GM21723 (cell line): ENCODE results near the gene ANXA11.
"Not testable (repeated sequence)": the region's sequence is repeated elsewhere in the genome, so short reads cannot be mapped to it uniquely, and the experiment has no call there.

Experiments used
- ATAC-seq: cut with Tn5 transposase; IDR thresholded peaks from one replicate; pipeline ENCODE4 v1.9.1; 2021; ENCODE audit warnings: mild to moderate bottlenecking, moderate library complexity; ENCODE audit not compliant: unreplicated experiment

The ANXA11 gene

DNA sequence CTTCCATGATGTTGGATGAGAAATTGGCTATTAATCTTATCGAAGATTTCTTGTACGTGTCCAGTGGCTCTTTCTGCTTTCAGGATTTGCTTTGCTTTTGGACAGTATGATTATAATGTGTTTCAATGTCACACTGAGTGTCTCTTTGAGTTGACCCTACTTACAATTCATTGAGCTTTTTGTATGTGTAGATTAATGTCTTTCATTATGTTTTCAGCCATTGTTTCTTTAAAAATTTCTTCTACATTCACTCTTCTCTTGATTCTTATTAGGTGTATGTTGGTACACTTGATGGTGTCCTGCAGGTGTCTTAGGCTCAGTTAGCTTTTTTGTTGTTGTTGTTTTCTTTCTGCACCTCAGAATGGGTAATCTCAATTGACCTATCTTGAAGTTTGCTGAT is 56.2 kb downstream of the ANXA11 start:
- no peak for ATAC-seq

GRCh38 chr10:80148166-80148805 is 57.1 kb downstream of the ANXA11 start:
- ATAC-seq = no peak

GRCh38 chr10:80146918-80147317 is 58.4 kb downstream of the ANXA11 start:
- no peak for ATAC-seq

DNA sequence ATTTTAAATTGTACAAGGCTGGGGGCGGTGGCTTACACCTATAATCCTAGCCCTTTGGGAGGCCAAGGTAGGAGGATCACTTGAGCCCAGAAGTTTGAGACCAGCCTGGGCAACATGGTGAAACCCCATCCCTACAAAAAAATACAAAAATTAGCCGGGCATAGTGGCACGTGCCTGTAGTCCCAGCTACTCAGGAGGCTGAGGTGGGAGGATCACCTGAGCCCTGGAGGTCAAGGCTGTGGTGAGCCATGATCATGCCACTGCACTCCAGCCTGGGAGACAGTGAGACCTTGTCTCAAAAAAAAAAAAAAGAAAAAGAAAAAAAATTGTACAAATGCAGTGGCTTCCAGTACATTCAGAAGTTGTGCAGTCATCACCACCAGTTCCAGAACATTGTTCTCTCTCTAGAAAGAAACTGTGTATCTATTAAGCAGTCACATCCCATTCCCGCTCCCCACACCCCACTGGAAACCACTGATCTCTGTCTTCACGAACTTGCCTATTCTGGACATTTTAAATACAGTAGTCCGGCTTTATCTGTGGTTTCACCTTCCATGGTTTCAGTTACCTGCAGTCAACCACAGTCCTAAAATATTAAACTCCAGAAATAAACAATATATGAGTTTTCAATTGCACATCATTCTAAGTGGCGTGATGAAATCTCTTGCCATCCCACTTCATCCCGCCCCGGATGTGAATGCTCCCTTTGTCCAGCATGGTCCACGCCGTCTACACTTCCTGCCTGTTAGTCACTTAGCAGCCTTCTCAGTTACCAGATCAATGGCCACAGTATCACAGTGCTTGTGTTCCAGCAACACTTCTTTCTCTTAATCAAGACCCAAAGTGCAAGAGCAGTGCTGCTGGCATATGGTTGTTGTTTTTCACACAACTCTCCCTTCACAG is 59.7 kb downstream of the ANXA11 start:
- ATAC-seq = not testable (repeated sequence)

GRCh38 chr10:80144696-80145131 is 60.6 kb downstream of the ANXA11 start:
- ATAC-seq = peak; percentile 44

DNA sequence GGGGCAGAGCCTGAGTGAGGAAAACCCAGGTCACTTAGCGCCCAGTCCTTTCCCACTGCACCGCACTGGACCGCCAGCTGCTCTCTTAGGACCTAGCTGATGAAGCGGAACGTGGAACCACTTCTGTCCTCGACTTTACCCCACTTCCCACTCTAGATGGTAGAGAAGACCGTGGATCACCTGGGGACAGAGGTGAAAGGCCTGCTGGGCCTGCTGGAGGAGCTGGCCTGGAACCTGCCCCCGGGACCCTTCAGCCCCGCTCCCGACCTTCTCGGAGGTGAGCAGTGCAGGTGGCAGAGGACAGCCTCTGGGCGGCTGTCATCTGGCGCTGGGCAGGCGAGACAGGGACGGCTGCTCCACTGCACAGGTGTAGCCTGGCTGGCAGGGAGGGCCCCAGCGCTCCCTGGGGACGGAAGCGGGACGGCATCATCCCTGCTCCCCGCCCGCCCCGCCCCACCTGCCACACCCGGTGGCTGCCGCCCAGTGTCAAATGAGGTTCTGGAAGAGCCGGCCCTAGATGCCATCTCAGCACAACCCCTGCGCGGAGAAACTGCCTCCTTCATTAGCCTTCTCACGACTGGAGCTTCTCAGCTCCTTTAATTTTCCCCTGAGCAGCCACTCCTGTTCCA is 61.2 kb downstream of the ANXA11 start:
- ATAC-seq = peak; percentile 61

GRCh38 chr10:80141696-80142460 is 63.5 kb downstream of the ANXA11 start:
- ATAC-seq = no peak

DNA sequence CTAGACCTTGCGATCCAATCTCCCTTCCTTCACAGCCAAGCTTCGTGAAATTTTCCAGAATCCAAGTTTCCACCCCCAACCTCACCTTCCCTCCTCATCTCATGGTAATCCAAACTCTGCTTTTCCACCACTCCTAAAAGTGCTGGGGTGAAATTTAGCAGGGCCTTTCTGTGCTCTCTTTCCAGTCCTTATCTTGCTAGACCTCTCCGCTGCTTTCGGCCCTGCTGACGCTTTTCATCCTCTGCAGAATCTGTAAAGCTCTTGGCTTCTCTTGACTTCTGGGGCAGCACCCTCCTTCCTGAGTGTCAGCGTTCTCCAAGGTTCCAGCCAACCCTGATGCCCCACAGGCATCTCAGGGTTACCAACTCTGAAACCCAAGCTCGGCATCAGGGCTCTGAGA is 65.1 kb downstream of the ANXA11 start:
- ATAC-seq = no peak

DNA sequence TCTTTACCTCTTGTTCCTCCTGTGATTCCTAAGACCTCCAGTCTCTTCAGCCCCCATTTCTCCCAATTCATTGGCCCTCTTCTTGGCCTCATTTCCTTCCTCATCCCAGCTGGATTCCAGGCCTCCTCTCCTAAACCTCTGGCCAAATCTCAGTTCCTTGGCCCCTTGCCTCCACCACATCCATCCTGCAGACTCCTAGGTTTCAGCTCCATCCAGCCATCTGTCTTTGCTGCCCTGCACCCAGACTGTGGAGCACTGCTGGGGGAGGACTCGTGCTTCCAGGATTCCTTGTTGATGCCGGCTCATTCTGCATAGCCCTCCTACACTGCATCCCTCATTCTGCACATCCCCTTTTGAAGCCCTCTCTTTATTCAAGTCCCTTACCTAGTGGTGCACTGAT is 66.1 kb downstream of the ANXA11 start:
- ATAC-seq = no peak

DNA sequence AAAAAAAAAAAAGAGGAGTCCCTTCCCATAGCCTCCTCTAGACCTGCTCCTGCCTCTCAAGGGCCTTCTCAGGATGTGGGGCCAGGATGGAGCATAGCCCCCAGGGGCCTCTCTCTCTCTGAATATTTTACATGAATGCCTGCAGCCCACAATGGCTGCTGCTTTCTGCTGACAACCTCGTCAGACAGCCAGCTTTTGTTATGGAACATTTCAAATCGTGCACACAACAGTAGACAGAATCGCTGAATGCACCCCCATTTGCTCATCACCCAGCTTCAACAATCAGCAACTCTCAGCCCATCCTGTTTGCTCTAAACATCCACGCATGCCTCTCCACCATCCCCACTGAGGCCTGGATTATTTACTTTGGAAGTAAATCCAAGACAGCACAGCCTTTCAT is 67.4 kb downstream of the ANXA11 start:
- no peak for ATAC-seq

- no peak for ATAC-seq
Measured at GRCh38 chr10:80137031-80137862, 68.1 kb downstream of the ANXA11 start.

DNA sequence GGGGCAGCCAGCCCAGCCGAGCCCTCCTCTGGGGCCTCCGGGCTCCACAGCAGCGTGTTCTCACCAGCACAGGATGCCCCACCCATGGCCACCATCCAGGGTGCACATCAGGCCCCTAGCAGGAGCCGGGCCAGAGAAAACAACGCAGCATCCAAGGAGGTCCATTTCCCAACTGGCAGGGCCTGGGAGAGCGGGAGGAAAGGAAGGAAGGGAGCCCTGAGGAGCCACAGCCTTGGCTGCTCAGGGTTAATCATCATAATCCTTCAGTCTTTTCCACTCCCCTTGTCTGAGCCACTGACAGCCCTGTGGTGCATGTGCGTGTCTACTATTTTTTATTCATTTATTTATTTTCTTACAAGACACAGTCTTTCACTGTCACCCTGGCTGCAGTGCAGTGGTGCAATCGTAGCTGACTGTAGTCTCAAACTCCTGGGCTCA is 69.2 kb downstream of the ANXA11 start:
- no peak for ATAC-seq

GRCh38 chr10:80133687-80134086 is 71.7 kb downstream of the ANXA11 start:
- ATAC-seq = not testable (repeated sequence)

- ATAC-seq = no peak
Measured at GRCh38 chr10:80133206-80133605, 72.1 kb downstream of the ANXA11 start.

DNA sequence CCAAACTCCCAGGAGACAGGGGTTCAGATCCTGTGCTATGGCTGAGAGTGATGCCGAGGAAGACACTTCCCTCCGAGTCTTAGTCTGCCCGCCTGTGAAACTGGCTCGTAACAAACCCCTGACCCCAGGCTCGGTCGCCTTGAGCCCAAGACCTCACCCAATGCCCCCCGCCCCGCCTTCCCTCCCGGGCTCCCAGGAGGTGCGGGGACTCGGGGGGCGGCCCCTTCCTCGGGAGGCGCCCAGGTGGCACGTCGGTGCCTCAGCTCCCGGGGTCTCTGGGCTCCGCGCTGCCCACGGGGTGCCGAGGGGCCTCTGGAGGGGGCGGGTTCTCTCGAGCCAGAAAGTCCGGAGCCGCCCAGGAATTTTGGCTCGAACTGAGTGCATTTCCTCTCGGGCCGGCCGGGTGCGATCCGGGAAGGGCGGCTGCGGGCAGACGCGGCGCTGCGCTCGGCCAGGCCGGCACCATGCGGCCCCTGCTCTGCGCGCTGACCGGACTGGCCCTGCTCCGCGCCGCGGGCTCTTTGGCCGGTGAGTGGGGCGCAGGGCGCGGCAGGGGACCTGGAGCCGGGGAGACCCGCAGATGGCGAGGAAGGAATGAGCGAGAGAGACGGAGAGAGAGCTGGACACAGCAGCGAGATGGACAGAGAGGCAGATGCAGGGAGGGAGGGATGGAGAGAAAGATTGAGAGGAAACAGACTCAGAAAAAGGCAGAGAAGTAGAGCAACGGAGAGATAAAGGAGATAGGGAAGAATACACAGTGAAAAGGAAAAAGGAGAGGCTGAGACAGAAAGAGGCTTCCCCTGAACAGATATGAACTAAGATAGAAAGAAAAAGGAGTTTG is 72.8 kb downstream of the ANXA11 start, which contains the start of gene PLAC9:
TSS of gene PLAC9 (plus strand) at position 432 of the 841 bp plus-strand sequence. CDS start at position 465, 33 bp downstream.
- ATAC-seq = no peak

DNA sequence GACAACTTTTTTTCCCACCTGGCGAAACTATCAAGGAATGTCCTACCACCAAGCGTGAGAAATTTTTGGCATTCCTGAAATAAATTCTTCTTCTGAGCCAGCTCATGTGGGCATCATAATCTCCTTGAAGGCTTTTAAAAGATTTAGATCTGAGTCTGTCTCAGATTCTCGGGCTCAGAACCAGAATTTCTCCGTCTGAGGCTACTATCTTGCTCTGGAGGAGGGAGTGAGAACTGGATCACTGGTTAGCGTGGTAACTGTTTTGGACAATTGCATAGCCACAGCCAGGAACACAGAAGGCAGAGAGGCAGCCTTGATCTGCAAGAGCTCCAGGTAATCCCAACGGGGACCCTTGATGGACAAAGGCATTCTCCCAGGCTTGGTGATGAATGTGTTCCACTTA is 73.8 kb downstream of the ANXA11 start:
- ATAC-seq = no peak

- ATAC-seq = no peak
Measured at GRCh38 chr10:80126876-80127275, 78.5 kb downstream of the ANXA11 start.

DNA sequence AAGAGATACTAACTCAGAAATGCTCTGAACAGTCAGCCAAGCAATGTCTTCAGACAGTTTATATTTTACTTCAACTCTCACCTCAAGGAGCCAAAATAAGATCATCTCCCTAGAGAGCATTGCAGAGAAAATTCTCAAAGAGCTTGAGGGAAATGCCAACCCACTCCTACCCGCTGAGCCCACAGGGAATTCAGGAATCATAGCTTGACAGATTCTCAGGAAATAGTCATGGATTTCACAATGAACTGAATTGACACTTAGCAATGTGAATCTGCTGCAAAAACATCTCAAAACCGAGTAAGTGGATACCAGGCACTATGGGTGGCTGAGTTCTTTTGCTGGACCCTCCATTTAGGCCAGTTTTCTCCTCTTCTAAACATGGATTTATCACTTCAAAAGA is 82.6 kb downstream of the ANXA11 start:
- no peak for ATAC-seq

- no peak for ATAC-seq
Measured at GRCh38 chr10:80122110-80122710, 83.1 kb downstream of the ANXA11 start.
